NCI-H69 (cell line): Measurements from ENCODE around the gene PRKG1.
"Not testable (repeated sequence)": the region's sequence is repeated elsewhere in the genome, so short reads cannot be mapped to it uniquely, and the experiment has no call there.

Experiments used
- DNase-seq: peaks from one replicate; lab custom pipeline; 2025; lab: John Stamatoyannopoulos, UW

The PRKG1 gene

GRCh38 chr10:51170518-51171245, 96.4 kb downstream of the PRKG1 start:
- DNase-seq: no peak

GRCh38 chr10:51171946-51172345, 97.7 kb downstream of the PRKG1 start:
- DNase-seq: no peak

- DNase-seq: no peak
Measured at GRCh38 chr10:51176976-51177695, 102.8 kb downstream of the PRKG1 start.

DNA sequence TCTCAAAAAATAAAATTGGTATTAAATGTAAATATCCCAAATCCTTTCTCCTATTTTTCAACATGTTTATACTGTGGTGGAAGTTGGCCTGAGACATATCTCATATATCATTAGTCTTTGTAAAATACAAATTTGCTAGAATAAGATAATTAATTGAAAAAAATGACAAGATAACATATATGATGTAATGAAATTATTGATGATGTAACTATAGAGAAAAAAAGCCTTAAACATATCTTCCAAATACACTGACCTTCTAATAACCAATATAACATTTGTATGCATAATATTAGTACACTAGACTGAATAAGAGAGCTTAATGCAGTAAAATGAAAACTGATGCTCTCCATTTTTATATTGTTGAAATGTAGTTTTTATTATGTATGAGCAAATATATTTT, 104.3 kb downstream of the PRKG1 start:
- DNase-seq: no peak

- DNase-seq: peak; percentile 77
Measured at GRCh38 chr10:51180141-51180540, 105.9 kb downstream of the PRKG1 start.

DNA sequence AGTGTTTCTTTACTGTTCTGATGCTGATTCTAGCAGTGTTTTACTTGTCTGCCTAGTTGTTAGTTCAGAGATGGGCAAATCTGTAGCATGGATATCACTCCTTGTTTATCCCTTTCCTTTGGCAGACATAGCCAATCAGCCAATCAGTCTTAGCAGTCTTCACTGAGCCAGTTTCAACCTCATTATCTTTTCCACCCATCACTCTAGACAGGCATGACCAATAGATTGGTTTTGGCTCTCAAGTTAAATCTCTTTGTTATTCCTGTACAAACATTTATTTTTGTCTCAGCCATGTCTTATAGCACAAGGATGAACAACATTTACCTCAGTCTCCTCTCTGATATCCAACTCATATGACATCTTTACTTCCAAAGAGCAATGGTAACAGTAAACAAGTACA, 109.5 kb downstream of the PRKG1 start:
- DNase-seq: no peak

DNA sequence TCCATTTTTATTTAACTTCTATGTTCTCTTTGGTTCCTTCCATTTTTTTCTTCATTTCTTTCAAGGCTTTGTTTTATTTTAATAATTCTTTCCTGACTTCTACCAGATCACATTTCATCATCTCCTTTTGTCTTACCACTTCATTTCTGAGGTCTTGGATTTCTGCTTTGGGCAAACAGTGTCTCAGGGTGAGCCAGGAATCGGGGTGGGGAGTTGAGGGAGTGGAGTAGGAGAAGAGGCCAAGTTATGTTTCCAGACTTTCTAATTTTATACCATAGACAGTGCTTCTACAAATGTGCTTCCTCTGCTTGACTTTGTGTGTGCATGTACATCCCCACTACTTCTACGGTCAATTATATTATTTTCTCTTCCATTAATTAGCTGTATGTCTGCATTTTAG, 112.1 kb downstream of the PRKG1 start:
- no peak for DNase-seq

DNA sequence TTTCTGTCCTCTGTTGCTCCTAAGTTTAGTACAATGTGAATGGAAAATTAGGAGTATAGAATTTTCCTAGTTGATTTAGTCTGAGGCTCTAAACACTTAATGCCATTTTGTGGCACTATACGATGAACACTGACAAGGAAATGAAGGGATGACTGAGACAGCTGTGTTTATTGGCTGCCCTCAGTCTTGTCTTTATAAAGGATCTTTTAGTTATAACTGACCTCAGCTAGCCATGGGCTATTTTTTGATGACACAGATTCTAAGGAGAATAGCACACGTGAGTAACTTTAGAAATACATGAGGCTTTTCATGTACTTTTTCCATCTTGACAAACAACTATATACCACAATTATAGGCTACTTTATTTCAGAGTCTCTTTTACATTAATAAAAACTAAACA, 113.7 kb downstream of the PRKG1 start:
- no peak for DNase-seq

DNA sequence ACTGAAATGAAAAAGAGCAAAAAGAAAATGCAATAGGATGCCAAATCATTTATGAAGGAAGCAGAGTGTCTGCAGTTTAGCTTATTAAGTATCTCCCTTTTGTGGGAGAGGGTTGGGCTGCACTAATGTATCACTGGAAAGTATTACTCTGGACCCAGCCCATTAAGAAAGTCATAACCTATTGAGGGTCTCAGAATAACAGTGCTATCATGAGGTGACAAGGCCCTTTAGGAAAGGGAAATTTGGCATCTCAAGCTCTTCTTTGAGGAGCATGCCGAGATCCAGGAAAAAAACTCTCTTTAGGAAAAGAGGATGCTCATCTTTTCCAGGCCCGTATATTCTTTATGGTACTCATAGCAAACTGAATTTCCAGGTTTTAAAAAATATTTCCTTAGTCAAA, 114.6 kb downstream of the PRKG1 start:
- DNase-seq: no peak

DNA sequence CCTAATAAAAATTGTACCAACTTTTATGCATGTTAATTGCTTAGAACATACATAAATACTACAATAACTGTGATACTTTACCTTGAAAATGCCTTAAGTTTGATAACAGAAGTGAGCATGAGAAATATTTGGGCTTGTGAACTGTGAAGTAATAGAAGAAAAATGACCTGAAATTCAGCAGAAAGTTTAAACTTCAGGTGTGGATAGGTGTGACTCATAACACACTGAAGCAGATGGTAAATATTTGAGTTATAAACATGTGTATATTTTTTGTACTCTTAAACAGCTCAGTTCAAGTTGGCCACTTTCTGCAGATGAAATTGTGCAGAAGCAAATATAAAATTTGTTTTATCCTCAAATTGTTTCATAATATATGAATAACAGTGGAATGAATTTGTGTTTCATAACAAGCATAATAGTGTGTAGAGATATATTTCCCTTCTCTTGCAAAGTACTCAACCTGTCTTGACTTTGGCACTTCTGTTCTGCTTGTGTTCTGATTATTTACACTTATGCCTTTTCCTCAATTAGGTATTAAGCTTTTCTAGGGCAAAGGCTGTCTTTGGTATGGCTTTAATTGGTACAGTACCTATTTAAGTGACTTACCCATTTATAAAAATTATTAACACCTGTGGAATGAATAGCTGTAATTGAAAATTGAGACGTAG, 122.4 kb downstream of the PRKG1 start:
- DNase-seq: no peak

GRCh38 chr10:51198170-51198569, 123.9 kb downstream of the PRKG1 start:
- DNase-seq: no peak

- DNase-seq: no peak
Measured at GRCh38 chr10:51201947-51202346, 127.7 kb downstream of the PRKG1 start.

- DNase-seq: no peak
Measured at GRCh38 chr10:51203359-51203758, 129.1 kb downstream of the PRKG1 start.

GRCh38 chr10:51204066-51204465, 129.8 kb downstream of the PRKG1 start:
- no peak for DNase-seq

- DNase-seq: no peak
Measured at GRCh38 chr10:51204701-51205100, 130.4 kb downstream of the PRKG1 start.

- no peak for DNase-seq
Measured at GRCh38 chr10:51206500-51206899, 132.2 kb downstream of the PRKG1 start.

- not testable (repeated sequence) for DNase-seq
Measured at GRCh38 chr10:51212937-51213336, 138.7 kb downstream of the PRKG1 start.

- DNase-seq: peak; percentile 77
Measured at GRCh38 chr10:51214207-51215196, 140.2 kb downstream of the PRKG1 start.

DNA sequence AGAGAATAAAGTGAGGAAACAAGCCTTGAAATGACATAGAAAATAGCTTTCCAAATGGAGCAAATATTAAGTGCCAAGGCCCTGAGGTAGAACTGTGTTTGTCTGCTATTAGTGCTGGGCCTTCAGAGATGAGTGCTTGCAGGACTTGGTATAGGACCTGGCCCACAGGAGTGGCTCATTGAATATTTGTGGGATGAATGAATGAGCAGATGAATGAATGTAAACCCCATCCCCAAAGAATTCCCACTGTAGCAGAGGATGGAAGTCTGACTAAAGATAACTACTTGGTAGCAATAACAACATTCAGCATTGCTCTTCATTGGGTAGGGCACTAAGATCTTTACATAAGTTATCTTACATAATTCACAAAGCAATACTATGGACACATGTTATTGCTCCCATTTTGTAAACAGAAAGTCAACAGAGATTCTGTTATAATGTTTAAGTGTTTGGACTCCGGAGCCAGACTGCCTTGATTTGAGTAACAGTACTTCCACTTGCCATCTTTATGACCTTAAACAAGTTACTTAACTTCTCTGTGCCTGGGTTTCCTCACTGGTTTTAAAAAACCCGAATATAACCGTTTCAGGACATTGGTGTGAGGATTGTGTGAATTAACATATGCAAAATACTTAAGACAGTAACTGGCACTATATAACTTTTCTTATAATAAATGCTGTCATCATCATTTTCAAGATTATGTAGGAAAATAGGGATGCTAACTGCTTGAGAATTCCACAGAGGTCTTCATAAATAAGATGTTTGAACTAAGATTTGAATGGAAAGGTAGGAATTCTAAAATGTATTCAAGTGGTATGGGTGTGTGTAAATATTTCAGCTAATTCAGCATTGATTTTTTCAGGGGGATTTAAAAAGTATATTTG, 141.9 kb downstream of the PRKG1 start:
- DNase-seq: no peak

DNA sequence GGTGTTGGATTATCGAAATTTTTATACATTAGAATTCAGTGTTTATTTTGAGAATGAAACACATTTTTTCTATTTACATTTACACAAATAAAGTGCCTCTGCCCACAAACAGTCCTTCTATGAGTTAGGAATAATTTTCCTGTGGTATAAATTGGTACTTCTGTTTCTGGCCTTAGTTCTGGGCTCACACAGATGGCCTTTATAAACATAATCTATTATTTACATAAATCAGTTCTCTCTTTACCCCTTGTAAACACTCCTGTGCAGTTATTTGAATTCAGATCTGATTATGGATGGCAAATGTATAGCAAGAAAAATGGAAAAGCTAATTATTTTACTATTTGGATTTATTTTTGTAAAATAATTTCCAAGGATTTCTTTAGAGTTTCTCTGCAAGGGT, 143.2 kb downstream of the PRKG1 start:
- DNase-seq: peak; percentile 11

- peak; percentile 1 for DNase-seq
Measured at GRCh38 chr10:51224671-51225161, 150.4 kb downstream of the PRKG1 start.
